GM12864 (cell line): ENCODE data around the gene HSDL1.

ENCODE experiments used
- DNase-seq: peaks from one replicate; pipeline ENCODE4 v3.0.0-alpha.2; 2011; ENCODE audit warnings: low read depth
- H3K4me3 ChIP-seq: 2 replicates; pipeline ENCODE4 v1.5.1; 2011; ENCODE audit warnings: mild to moderate bottlenecking, low read depth, low read length, control low read depth
- CTCF ChIP-seq: IDR thresholded peaks from 2 replicates; pipeline ENCODE4 v1.5.1; 2011; ENCODE audit warnings: low read depth, mild to moderate bottlenecking, moderate library complexity, low read length, control low read depth, inconsistent platforms; ENCODE audit errors: missing control alignments

The HSDL1 gene

DNA sequence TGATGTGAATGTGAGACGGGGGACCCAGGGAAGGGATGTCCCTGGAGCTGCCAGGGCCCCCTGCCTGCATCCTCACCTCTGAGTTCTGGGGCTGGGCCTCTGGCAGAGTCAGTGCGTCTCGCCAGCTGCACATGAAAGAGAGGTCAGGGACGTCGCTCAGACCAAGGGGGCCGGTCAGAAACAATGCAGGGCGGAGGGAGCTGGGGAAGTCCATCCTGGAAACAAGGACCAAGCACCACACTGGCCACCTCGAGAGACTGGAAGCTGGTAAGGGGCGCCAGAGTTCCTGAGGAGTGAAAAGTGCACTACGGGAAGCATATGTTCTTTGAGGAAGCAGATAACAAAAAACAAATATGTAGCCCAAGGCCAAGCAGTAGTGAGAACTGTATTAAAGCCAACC lies 39.8 kb upstream of the HSDL1 start:
- H3K4me3 ChIP-seq: no peak overlapping the region
- DNase-seq: no peak
- no peak for TF ChIP-seq CTCF

GRCh38 chr16:84183911-84184591 lies 39.1 kb upstream of the HSDL1 start:
- H3K4me3 ChIP-seq: no peak overlapping the region
- DNase-seq: no peak
- TF ChIP-seq CTCF: no peak

- DNase-seq: no peak
- TF ChIP-seq CTCF: no peak
- no peak overlapping the region for H3K4me3 ChIP-seq
These were observed 38.5 kb upstream of the HSDL1 start for GRCh38 chr16:84183572-84183875.

- DNase-seq: no peak
- no peak for TF ChIP-seq CTCF
- H3K4me3 ChIP-seq: no peak overlapping the region
These were observed 37.9 kb upstream of the HSDL1 start for GRCh38 chr16:84182680-84183571.

DNA sequence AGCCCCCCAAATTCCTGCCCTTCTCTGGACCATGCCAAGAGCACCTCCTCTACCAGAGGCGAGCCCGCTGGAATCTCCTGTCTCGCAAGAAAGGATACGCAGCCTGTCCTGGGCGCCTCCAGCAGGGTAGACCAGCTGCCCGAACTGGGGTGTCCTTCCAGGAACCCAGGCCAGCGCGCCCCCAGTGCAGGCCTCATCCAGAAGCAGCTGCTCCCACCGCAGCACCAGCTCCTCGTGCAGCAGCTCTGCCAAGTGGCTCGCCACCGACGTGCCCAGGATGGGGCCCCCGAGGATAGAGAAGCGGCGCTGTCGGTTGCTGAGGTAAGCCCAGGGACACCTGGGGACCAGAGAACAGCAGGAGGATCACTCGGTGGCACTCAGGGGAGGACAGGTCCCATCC lies 37.1 kb upstream of the HSDL1 start:
- no peak for TF ChIP-seq CTCF
- no peak for DNase-seq
- H3K4me3 ChIP-seq: no peak overlapping the region

DNA sequence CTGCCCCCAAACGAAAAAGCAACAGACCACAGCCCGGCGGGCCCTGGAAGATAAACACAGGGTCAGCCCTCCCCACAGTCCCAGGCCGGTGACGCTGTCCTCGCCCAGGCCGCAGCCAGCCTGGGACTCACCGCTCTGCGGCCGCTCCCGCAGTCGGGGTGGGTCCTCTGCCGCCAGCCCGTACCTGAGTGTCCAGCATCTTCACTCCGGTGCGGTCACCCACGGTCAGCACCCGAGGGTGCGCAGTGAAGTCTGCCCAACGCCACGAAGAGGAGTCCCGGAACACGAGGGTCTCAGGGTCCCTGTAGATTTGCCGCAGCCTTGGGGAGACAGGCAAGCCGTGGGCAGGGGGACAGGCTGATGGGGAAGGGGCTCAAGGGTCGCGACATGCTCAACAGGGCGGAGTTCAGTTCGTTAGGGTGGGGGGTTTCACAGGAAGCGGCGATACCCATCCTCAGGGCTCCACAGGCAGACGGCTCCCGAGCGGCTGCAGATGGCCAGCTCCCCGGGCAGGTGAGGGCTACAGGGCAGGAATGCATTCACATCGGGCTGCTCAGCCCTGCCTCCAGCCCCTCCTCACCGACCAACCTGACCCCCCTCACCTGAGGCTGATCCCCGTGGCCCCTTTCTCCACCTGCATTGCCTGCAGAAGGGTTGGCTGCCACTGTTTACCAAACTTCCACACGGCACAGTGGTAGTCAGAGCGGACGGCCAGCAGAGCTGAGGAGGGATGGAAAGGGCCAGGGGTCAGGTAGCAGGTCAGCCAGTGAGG lies 36.4 kb upstream of the HSDL1 start:
- H3K4me3 ChIP-seq: no peak overlapping the region
- no peak for DNase-seq
- TF ChIP-seq CTCF: no peak
